Measurements from ENCODE around the gene PRICKLE2.

PRICKLE2 gene

DNA sequence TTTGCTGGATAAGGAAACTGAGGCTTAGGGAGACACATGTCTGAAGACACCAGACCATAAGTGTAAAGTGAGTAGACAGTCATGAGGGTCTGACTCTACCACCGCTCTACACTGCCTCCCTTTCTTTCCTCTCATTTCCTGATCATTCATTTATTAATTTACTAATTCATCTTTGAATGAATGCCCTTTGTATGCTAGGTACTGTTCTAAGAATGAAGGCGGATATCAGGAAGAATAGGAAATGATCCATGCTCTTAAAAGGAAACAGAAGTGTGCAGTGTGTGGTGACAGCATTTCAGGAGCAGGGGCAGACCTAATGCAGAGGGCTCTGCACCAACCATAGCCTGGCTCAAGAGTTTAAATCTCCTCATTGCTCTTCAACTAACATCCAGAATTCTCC lies 170.2 kb downstream of the PRICKLE2 start:
- H3K4me3 ChIP-seq: no peak overlapping the region
- H3K27ac ChIP-seq: no peak overlapping the region
- no peak for DNase-seq (ENCODE audit: low spot score)
- no peak for TF ChIP-seq CTCF (IDR thresholded peaks at IDR 0.05)

DNA sequence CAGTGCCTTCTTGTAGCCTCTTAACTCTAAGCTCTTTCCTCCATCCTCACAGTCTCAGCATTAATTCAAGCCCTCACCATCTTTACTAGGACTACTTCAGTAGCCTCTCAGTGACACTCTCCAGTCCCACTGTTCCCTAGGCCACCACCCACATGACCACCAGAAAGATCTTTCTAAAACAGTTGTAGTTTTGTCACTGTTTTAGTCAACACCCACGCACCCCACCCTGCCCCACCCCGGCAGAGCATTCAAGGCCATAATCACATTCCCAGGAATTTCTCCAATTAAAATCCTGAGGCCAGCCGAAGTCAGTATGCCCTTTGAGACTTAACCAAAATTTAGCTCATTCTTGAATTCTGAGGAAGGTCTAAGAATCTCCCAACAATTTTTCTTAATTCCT lies 170.8 kb downstream of the PRICKLE2 start:
- Histone ChIP-seq H3K27ac (no peak overlapping the region), H3K4me3 (no peak overlapping the region)
- no peak for TF ChIP-seq CTCF (IDR thresholded peaks at IDR 0.05)
- DNase-seq (ENCODE audit: low spot score): no peak

- no peak overlapping the region for H3K27ac ChIP-seq
- no peak for TF ChIP-seq CTCF (IDR thresholded peaks at IDR 0.05)
- DNase-seq (ENCODE audit: low spot score): no peak
- H3K4me3 ChIP-seq: no peak overlapping the region
These were observed 171.7 kb downstream of the PRICKLE2 start for GRCh38 chr3:64053581-64053980.

- H3K27ac ChIP-seq: no peak overlapping the region
- no peak for TF ChIP-seq CTCF (IDR thresholded peaks at IDR 0.05)
- no peak overlapping the region for H3K4me3 ChIP-seq
- no peak for DNase-seq (ENCODE audit: low spot score)
These were observed 172.1 kb downstream of the PRICKLE2 start for GRCh38 chr3:64053117-64053516.

DNA sequence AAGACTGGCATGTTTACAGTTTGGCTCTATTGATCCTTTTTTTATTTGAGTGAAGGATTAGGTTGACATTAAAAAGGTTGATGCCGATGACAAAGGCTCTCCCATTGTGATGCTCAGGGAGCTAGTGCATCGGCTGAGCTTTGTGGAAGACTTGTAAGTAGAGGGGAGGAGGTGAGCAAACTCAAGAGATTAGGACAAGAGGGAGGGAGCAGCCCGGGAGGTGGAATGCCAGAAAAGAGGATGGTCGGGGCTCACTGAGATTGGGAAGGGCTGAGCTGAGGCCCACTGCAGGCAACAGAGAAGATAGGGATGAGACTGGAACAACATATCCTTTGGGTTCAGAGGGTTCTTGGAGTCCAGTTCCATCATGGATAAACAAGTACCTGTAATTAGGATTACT lies 175.4 kb downstream of the PRICKLE2 start:
- DNase-seq (ENCODE audit: low spot score): no peak
- Histone ChIP-seq H3K27ac (no peak overlapping the region), H3K4me3 (no peak overlapping the region)
- no peak for TF ChIP-seq CTCF (IDR thresholded peaks at IDR 0.05)

DNA sequence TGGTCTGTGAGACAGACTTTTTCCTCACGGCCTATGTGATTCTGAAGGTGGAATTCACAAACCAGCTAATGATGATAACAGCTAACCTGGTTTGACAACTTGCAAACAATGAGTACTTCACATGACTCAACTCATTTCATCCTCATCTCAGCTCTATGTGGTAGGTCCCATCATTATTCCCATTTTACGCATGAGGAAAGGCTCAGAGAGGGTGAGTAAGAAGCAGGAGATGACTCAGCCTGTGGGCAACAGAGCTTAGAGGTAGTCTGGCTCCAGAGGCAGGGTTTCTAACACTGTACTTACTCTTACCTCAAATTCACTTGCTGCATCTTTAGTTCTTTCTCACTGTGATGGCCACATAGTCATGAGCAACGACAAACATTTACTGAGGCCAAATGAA lies 176.1 kb downstream of the PRICKLE2 start:
- DNase-seq (ENCODE audit: low spot score): no peak
- Histone ChIP-seq H3K4me3 (no peak overlapping the region), H3K27ac (no peak overlapping the region)
- no peak for TF ChIP-seq CTCF (IDR thresholded peaks at IDR 0.05)

GRCh38 chr3:64048631-64049061 lies 176.6 kb downstream of the PRICKLE2 start:
- no peak for DNase-seq (ENCODE audit: low spot score)
- Histone ChIP-seq H3K4me3 (no peak overlapping the region), H3K27ac (no peak overlapping the region)
- TF ChIP-seq CTCF (IDR thresholded peaks at IDR 0.05): no peak

Measured in coronary artery (tissue), 2 donors.